ENCODE data around the gene RAB20. TPM values are rescaled to one million over a fixed set of nuclear protein-coding genes. Genes with fewer than 3 reads are reported as not detected.

Gene RAB20
- total RNA-seq, 1 donor from 2014 or later = 51.3 TPM

DNA sequence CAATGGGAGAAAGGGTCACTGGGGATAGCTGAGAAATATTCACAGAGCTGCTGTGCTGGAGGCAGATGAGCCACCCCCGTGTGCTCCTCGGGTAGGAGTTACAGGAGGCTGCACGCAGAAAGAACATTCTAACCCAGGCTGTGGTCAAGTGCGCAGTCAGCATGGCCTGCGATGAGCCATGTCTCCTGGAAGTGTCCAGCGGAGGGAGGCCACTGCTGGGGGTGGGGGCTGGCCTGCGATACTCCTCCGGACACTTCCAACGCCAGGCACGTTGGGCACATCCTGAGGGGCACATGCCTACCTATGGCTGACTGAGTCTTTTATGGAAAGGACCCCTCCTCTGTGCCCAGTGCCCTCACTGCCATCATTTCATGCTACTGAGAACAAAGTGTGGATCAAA is 55.9 kb downstream of the RAB20 start:
- ATAC-seq (no peak), DNase-seq (no peak)
- Histone ChIP-seq H3K9me3 (no peaks in the 10 kb centered on the region), H3K27me3 (ENCODE audit: low read depth) (no peaks in the 10 kb centered on the region), H3K27ac (no peak overlapping the region), H3K4me1 (peaks cover 29% of the 10 kb centered on the region), H3K4me3 (no peak overlapping the region), H3K36me3 (peaks cover 87% of the 10 kb centered on the region)
- no peak for TF ChIP-seq CTCF (IDR thresholded peaks at IDR 0.05)
- intact Hi-C loops (cut with DNase I) = no loop called here

DNA sequence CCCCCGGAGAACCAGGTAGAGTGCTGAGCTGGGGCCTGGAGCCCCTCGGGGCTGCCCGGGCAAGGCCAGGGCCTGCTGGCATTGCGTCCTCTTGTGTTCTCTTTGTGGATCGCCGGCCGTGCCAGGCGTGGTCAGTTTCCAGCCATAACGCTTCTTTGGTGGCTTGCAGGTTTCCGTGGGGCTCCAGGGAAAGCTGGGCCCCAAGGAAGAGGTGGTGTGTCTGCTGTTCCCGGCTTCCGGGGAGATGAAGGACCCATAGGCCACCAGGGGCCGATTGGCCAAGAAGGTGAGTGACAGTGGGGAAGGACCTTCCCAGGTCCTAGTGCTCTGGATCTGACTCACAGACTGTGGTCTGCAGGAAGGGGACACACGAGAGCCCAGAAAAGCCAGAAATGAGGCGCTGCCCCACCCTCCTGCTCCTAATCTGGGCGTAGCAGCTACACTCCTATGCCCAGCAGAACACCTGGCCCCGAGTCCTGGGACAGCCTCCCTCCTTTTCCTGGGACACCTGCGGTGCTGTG is 57.5 kb downstream of the RAB20 start:
- DNase-seq (no peak), ATAC-seq (no peak)
- Histone ChIP-seq H3K4me1 (peaks cover 20% of the 10 kb centered on the region), H3K27me3 (ENCODE audit: low read depth) (no peaks in the 10 kb centered on the region), H3K36me3 (peaks cover 86% of the 10 kb centered on the region), H3K9me3 (no peaks in the 10 kb centered on the region), H3K4me3 (no peak overlapping the region), H3K27ac (no peak overlapping the region)
- no peak for TF ChIP-seq CTCF (IDR thresholded peaks at IDR 0.05)
- intact Hi-C loops (cut with DNase I) = no loop called here

GRCh38 chr13:110503037-110503901 is 58.3 kb downstream of the RAB20 start:
- Histone ChIP-seq H3K36me3 (peaks cover 86% of the 10 kb centered on the region), H3K27me3 (ENCODE audit: low read depth) (no peaks in the 10 kb centered on the region), H3K9me3 (no peaks in the 10 kb centered on the region), H3K27ac (no peak overlapping the region), H3K4me1 (peaks cover 20% of the 10 kb centered on the region), H3K4me3 (no peak overlapping the region)
- TF ChIP-seq CTCF (IDR thresholded peaks at IDR 0.05) = no peak
- intact Hi-C loops (cut with DNase I) = no loop called here
- ATAC-seq = no peak
- no peak for DNase-seq

- TF ChIP-seq CTCF (IDR thresholded peaks at IDR 0.05) = no peak
- Histone ChIP-seq H3K27me3 (ENCODE audit: low read depth) (no peaks in the 10 kb centered on the region), H3K4me3 (no peak overlapping the region), H3K36me3 (peaks cover 81% of the 10 kb centered on the region), H3K9me3 (no peaks in the 10 kb centered on the region), H3K4me1 (no peaks in the 10 kb centered on the region), H3K27ac (no peak overlapping the region)
- DNase-seq (no peak), ATAC-seq (no peak)
- intact Hi-C loops (cut with DNase I) = no loop called here
Measured at GRCh38 chr13:110501188-110501587, 60.3 kb downstream of the RAB20 start.

GRCh38 chr13:110500341-110500740 is 61.2 kb downstream of the RAB20 start:
- Histone ChIP-seq H3K27me3 (ENCODE audit: low read depth) (no peaks in the 10 kb centered on the region), H3K27ac (no peak overlapping the region), H3K9me3 (no peaks in the 10 kb centered on the region), H3K4me3 (no peak overlapping the region), H3K36me3 (peaks cover 86% of the 10 kb centered on the region), H3K4me1 (no peaks in the 10 kb centered on the region)
- DNase-seq (no peak), ATAC-seq (no peak)
- intact Hi-C loops (cut with DNase I) = no loop called here
- no peak for TF ChIP-seq CTCF (IDR thresholded peaks at IDR 0.05)
